Measurements from ENCODE around the gene OSBPL10. TPM values are rescaled to one million over a fixed set of nuclear protein-coding genes. Genes with fewer than 3 reads are reported as not detected.
"Not testable (repeated sequence)": the region's sequence is repeated elsewhere in the genome, so short reads cannot be mapped to it uniquely, and the experiment has no call there.

Gene OSBPL10
- total RNA-seq, 2 donors from 2014 or later: 4.2 to 8.2 TPM

- Histone ChIP-seq H3K36me3 (no peaks in the 10 kb centered on the region), H3K4me3 (no peak overlapping the region), H3K4me1 (no peaks in the 10 kb centered on the region), H3K27ac (no peak overlapping the region), H3K27me3 (no peaks in the 10 kb centered on the region), H3K9me3 (no peaks in the 10 kb centered on the region)
- no peak for DNase-seq (ENCODE audit: low spot score)
- TF ChIP-seq, protein P1, sequence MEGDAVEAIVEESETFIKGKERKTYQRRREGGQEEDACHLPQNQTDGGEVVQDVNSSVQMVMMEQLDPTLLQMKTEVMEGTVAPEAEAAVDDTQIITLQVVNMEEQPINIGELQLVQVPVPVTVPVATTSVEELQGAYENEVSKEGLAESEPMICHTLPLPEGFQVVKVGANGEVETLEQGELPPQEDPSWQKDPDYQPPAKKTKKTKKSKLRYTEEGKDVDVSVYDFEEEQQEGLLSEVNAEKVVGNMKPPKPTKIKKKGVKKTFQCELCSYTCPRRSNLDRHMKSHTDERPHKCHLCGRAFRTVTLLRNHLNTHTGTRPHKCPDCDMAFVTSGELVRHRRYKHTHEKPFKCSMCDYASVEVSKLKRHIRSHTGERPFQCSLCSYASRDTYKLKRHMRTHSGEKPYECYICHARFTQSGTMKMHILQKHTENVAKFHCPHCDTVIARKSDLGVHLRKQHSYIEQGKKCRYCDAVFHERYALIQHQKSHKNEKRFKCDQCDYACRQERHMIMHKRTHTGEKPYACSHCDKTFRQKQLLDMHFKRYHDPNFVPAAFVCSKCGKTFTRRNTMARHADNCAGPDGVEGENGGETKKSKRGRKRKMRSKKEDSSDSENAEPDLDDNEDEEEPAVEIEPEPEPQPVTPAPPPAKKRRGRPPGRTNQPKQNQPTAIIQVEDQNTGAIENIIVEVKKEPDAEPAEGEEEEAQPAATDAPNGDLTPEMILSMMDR (IDR thresholded peaks at IDR 0.05): no peak
Observed at GRCh38 chr3:31871939-31872507, 109.0 kb downstream of the OSBPL10 start.

- H3K4me3 ChIP-seq; H3K4me1 ChIP-seq; H3K27ac ChIP-seq; H3K9me3 ChIP-seq; DNase-seq (ENCODE audit: low spot score); H3K36me3 ChIP-seq; H3K27me3 ChIP-seq: not testable (repeated sequence)
Observed at GRCh38 chr3:31870111-31870510, 111.0 kb downstream of the OSBPL10 start.

- H3K4me3 ChIP-seq: no peak overlapping the region
- no peaks in the 10 kb centered on the region for H3K4me1 ChIP-seq
- no peaks in the 10 kb centered on the region for H3K27me3 ChIP-seq
- no peak for DNase-seq (ENCODE audit: low spot score)
- TF ChIP-seq, protein P1 (IDR thresholded peaks at IDR 0.05): no peak
- no peak overlapping the region for H3K27ac ChIP-seq
- H3K36me3 ChIP-seq: no peaks in the 10 kb centered on the region
- H3K9me3 ChIP-seq: no peaks in the 10 kb centered on the region
Observed at GRCh38 chr3:31868236-31868635, 112.8 kb downstream of the OSBPL10 start.

- Histone ChIP-seq H3K4me3 (no peak overlapping the region), H3K9me3 (no peaks in the 10 kb centered on the region), H3K36me3 (no peaks in the 10 kb centered on the region), H3K27me3 (no peaks in the 10 kb centered on the region), H3K27ac (no peak overlapping the region), H3K4me1 (no peaks in the 10 kb centered on the region)
- no peak for DNase-seq (ENCODE audit: low spot score)
- TF ChIP-seq, protein P1 (IDR thresholded peaks at IDR 0.05): no peak
Observed at GRCh38 chr3:31862666-31863279, 118.3 kb downstream of the OSBPL10 start.

GRCh38 chr3:31861826-31862225, 119.2 kb downstream of the OSBPL10 start:
- DNase-seq (ENCODE audit: low spot score): no peak
- Histone ChIP-seq H3K4me3 (no peak overlapping the region), H3K9me3 (no peaks in the 10 kb centered on the region), H3K27me3 (no peaks in the 10 kb centered on the region), H3K27ac (no peak overlapping the region), H3K4me1 (no peaks in the 10 kb centered on the region), H3K36me3 (no peaks in the 10 kb centered on the region)
- TF ChIP-seq, protein P1 (IDR thresholded peaks at IDR 0.05): no peak

DNA sequence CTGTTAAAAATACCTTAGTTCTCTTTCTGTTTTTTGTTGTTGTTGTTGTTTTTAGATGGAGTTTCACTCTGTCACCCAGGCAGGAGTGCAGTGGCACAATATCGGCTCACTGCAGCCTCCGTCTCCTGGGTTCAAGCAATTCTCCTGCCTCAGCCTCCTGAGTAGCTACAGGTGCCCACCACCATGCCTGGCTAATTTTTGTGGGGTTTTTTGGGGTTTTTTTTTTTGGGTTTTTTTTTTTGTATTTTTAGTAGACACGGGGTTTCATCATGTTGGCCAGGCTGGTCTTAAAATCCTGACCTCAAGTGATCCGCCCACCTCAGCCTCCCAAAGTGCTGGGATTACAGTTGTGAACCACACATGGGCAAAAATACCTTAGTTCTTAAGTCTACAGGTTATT, 120.4 kb downstream of the OSBPL10 start:
- not testable (repeated sequence) for H3K9me3 ChIP-seq; H3K27ac ChIP-seq; H3K4me1 ChIP-seq; DNase-seq (ENCODE audit: low spot score); H3K36me3 ChIP-seq; H3K27me3 ChIP-seq; H3K4me3 ChIP-seq

DNA sequence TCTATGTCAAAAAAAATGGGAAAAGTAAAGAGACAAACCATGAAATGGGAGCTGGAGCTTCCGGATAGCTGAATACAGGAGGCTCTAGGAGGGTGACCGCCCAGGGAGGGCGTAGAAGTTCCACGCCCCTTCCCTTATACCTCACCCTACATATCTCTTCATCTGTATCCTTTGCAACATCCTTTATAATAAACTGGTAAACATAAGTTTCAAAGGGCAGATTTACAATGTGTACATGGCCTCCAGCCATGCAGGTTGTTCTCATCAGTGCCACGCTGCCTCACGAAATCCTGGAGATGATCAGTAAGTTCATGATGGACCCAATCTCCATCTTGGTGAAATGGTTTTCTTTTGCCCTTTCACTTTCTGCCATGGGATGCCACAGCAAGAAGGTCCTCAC, 121.8 kb downstream of the OSBPL10 start:
- Histone ChIP-seq H3K27ac (no peak overlapping the region), H3K36me3 (no peaks in the 10 kb centered on the region), H3K9me3 (no peaks in the 10 kb centered on the region), H3K4me1 (no peaks in the 10 kb centered on the region), H3K4me3 (no peak overlapping the region), H3K27me3 (no peaks in the 10 kb centered on the region)
- TF ChIP-seq, protein P1 (IDR thresholded peaks at IDR 0.05): no peak
- no peak for DNase-seq (ENCODE audit: low spot score)

Measured in right atrium auricular region (tissue), 2 donors.